ENCODE results near the gene ESPN. TPM values are rescaled to one million over a fixed set of nuclear protein-coding genes. Genes with fewer than 3 reads are reported as not detected.
"Not testable (repeated sequence)": the region's sequence is repeated elsewhere in the genome, so short reads cannot be mapped to it uniquely, and the experiment has no call there.

The ESPN gene
- polyA plus RNA-seq, 1 of the 3 experiments (the other 2 are of a cell fraction) = 0.33 TPM

DNA sequence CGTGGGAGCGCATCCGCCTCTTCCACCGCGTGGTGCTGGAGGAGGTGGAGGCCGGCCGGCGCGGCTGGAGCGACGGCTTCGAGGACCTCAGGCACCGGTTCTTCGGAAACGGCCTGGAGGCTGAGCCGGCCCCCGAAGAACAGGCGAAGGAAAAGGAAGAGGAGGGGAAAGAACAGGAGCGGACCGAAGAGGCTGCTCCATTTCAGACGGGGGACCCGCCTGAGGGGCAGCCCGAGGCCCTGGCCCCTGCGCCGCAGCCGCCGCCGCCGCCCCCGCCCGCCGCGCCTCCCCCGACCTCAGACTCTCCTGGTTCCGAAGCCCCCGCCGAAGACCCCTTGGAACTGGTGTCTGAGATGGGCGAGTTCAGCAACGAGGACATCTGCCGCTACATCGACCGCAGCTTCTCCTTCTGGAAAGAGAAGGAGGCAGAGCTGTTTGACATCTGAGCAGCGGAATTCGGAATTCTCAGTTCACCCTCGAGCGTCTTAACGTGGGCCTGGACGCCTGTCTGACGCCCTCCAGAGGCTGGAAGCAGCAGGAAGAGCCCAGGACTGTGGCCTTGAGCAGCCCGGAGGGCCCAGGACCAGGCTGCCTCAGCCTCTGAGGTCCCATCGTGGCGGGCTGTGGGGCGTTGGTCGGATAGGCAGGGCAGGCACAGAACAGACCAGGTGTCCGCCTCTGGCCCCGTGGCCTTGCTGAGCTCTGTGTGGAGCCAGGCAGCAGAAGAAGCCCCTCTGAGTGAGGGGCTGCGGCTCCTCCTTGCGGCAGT lies 31.4 kb downstream of the ESPN start:
- H3K36me3 ChIP-seq (replicated peaks in 1 of 2; ENCODE audit: control insufficient read depth in 1 of 2, insufficient read depth in 2 of 2, low read length in 1 of 2); H3K4me1 ChIP-seq (ENCODE audit: control insufficient read depth in 1 of 2, insufficient read depth in 2 of 2, low read depth in 1 of 2, low read length in 1 of 2); H4K20me1 ChIP-seq (ENCODE audit: insufficient read depth); H3K4me2 ChIP-seq; H3K27me3 ChIP-seq (ENCODE audit: insufficient read depth); H3K27ac ChIP-seq (ENCODE audit: low read depth in 2 of 2, low read length in 1 of 2); H3K9ac ChIP-seq; H2AFZ ChIP-seq (ENCODE audit: low read depth); POLR2A ChIA-PET; H3F3A ChIP-seq (replicated peaks; ENCODE audit: insufficient read depth); H3K79me2 ChIP-seq (ENCODE audit: insufficient read depth); DNase-seq; H3K9me3 ChIP-seq; H3K4me3 ChIP-seq (ENCODE audit: low read depth in 2 of 2, low read length in 1 of 2); H3K9me2 ChIP-seq: not testable (repeated sequence)
- WGBS (ENCODE audit: low lambda C conversion rate) = 43% methylated on average over 32 of the region's 58 CpGs
- CTCF ChIA-PET = interaction anchor here (0.6 to 5.0 kb wide), 9 partner anchors 10 to 247 kb away, joined by 3 to 19 read pairs (median 5); no protein-coding TSS in a partner anchor

DNA sequence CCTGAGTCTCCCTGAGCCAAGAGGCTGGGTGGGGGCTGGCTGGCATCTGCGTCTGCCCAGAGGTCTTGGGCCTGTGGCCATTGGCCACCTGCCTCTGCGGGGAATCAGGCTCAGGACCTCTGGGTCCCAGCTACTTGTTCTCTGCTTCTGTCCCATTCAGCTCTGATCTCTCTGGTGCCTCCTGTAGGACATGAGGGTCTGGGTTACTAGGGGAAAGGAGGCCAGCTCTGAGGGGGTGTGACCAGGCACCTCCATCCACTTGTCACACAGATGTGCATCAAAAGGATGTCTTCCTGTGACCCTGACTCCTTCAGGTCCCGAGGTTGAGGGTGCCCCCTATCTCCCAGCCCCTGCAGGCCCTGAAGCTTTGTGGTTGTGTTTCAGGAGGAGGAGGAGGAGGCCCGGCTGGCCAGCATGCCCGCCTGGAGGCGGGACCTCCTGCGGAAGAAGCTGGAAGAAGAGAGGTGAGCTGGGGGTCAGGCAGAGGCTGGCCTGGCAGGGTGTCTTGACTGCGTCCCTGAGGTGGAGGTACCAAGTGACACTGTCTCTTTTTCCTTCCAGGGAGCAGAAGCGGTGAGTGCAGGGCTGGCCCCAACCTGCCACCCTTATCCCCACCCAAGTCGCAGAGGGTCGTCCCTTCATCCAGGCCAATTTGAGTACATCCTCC lies 32.4 kb downstream of the ESPN start:
- Histone ChIP-seq H3F3A (replicated peaks; ENCODE audit: insufficient read depth) (no peaks in the 10 kb centered on the region), H2AFZ (ENCODE audit: low read depth) (no peak overlapping the region), H3K4me1 (ENCODE audit: control insufficient read depth in 1 of 2, insufficient read depth in 2 of 2, low read depth in 1 of 2, low read length in 1 of 2) (no peaks in the 10 kb centered on the region), H3K36me3 (replicated peaks in 1 of 2; ENCODE audit: control insufficient read depth in 1 of 2, insufficient read depth in 2 of 2, low read length in 1 of 2) (peaks cover 0 to 2% of the 10 kb centered on the region in 2 experiments), H3K9me3 (no peaks in the 10 kb centered on the region), H3K4me2 (no peak overlapping the region), H4K20me1 (ENCODE audit: insufficient read depth) (no peaks in the 10 kb centered on the region), H3K79me2 (ENCODE audit: insufficient read depth) (no peaks in the 10 kb centered on the region), H3K4me3 (ENCODE audit: low read depth in 2 of 2, low read length in 1 of 2) (no peak overlapping the region), H3K9ac (no peak overlapping the region), H3K9me2 (no peaks in the 10 kb centered on the region), H3K27ac (ENCODE audit: low read depth in 2 of 2, low read length in 1 of 2) (no peak overlapping the region), H3K27me3 (ENCODE audit: insufficient read depth) (peaks cover 6% of the 10 kb centered on the region; the same call in 1 of the 2 replicates)
- TF ChIP-seq MEF2A (IDR thresholded peaks at IDR 0.05; ENCODE audit: borderline replicate concordance, low read depth) (no peak), MXI1 (IDR thresholded peaks at IDR 0.05; ENCODE audit: low read depth, low read length) (no peak), SMC3 (IDR thresholded peaks at IDR 0.05; ENCODE audit: low read depth, low read length) (no peak), GATA2 (CRISPR knock-in tag; IDR thresholded peaks at IDR 0.05) (no peak), GABPA (IDR thresholded peaks at IDR 0.05; ENCODE audit: low read depth) (no peak)
- TF ChIP-seq, protein P1, sequence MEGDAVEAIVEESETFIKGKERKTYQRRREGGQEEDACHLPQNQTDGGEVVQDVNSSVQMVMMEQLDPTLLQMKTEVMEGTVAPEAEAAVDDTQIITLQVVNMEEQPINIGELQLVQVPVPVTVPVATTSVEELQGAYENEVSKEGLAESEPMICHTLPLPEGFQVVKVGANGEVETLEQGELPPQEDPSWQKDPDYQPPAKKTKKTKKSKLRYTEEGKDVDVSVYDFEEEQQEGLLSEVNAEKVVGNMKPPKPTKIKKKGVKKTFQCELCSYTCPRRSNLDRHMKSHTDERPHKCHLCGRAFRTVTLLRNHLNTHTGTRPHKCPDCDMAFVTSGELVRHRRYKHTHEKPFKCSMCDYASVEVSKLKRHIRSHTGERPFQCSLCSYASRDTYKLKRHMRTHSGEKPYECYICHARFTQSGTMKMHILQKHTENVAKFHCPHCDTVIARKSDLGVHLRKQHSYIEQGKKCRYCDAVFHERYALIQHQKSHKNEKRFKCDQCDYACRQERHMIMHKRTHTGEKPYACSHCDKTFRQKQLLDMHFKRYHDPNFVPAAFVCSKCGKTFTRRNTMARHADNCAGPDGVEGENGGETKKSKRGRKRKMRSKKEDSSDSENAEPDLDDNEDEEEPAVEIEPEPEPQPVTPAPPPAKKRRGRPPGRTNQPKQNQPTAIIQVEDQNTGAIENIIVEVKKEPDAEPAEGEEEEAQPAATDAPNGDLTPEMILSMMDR (IDR thresholded peaks at IDR 0.05) = no peak
- TF ChIP-seq, protein P2, sequence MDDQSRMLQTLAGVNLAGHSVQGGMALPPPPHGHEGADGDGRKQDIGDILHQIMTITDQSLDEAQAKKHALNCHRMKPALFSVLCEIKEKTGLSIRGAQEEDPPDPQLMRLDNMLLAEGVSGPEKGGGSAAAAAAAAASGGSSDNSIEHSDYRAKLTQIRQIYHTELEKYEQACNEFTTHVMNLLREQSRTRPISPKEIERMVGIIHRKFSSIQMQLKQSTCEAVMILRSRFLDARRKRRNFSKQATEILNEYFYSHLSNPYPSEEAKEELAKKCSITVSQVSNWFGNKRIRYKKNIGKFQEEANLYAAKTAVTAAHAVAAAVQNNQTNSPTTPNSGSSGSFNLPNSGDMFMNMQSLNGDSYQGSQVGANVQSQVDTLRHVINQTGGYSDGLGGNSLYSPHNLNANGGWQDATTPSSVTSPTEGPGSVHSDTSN (IDR thresholded peaks at IDR 0.05) = no peak
- TF ChIP-seq, protein P3, sequence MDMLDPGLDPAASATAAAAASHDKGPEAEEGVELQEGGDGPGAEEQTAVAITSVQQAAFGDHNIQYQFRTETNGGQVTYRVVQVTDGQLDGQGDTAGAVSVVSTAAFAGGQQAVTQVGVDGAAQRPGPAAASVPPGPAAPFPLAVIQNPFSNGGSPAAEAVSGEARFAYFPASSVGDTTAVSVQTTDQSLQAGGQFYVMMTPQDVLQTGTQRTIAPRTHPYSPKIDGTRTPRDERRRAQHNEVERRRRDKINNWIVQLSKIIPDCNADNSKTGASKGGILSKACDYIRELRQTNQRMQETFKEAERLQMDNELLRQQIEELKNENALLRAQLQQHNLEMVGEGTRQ (IDR thresholded peaks at IDR 0.05; ENCODE audit: borderline replicate concordance, low read depth, low read length) = no peak
- ChIA-PET POLR2A (no interaction called here), CTCF (interaction anchor here (1.1 to 2.4 kb wide), 4 partner anchors 11 to 210 kb away, joined by 3 to 8 read pairs (median 4); no protein-coding TSS in a partner anchor)
- WGBS (ENCODE audit: low lambda C conversion rate) = 79% methylated on average over 3 of the region's 11 CpGs
- DNase-seq = no peak

Measured in SK-N-SH (cell line).